NCI-H187 (cell line): ENCODE measurements around the gene MT1A.
"Not testable (repeated sequence)": the region's sequence is repeated elsewhere in the genome, so short reads cannot be mapped to it uniquely, and the experiment has no call there.

Experiments used
- DNase-seq, 2 experiments: peaks; one replicate each; lab custom pipeline; 2025; lab: John Stamatoyannopoulos, UW

MT1A gene

GRCh38 chr16:56610017-56610608 is 28.4 kb upstream of the MT1A start:
- no peak for DNase-seq

DNA sequence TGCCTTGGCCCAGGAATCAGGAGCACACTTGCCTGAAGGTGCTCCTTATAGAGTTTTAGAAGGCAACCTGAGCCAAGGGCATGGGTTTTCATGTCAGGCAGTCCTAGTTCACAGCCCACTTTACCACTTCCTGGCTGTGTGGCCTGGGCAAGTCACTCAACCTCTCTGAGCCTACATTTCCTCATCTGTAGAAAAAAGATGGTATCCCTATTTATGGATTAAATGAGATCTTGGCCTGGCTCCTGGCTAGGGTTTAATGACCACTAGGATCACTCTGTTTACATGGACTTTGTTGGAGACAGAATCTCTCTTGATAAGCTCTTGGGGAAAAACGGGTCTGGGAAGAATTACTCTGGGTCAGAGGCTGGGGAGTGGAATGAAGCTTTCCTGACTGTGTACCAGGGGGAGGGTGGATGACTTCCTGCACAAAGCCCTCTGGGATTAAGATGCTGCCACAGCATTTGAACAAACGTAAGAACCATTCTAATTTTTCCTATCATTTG is 27.8 kb upstream of the MT1A start:
- DNase-seq, result no peak

DNA sequence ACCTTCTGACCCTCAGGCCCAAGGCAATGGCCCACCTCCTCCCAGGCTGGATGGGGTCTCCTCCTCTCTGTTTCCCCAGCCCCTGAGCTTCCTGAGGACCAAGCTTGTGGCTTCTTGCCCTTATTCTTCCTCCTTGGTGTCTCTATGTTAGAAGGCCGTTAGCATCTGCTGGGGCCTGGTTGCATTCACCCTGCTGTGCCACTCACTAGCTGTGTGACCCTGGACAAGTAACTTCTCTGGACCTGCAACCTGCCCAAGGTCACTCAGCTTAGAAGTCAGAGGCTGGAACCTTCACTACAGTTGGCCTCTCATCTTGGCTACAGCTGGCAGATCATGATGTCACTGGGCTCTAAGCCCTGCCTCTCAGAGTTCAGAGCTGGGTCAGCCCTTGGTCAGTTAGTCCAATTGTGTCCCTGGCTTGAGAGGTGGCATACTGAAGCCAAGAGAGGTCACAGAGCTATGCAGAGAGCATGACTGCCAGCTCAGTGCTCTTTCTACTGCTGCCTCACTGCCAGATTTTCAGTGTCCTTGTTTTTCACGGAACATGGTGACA is 27.1 kb upstream of the MT1A start:
- DNase-seq, result no peak

DNA sequence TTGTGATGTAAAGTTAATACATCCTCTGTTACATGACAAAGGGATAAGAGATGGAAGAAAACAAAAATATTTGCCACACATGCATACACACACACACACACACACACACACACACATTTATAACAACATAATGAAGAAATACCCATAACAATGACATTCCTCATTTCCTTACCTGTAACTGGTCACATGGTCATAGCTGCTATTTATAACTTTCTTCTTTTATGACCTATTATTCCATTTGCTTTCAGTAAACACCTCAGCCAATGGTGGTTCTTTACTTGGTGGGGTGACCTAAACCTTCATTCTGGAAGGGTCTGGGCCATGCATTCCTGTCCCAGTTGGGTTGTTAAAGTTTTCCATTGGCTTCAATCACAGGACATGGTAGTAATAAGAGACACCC is 24.8 kb upstream of the MT1A start:
- no peak for DNase-seq

DNA sequence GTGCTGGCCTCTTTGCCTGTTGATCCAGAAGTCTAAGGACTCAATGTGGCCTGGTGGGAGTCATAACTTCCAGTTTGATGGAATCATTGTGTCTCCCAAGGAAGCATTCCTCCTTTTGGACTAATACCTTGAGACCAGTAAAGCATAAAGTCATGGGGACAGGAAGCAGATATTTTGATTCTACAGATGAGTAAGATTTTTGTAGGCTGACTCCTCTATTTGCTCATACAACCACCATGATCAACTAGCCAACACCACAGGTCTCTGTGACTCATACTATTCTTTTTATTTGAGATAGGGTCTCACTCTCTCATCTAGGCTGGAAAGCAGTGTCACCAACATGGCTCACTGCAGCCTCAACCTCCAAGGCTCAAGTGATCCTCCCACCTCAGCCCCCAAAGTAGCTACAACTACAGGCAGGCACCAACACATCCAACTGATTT is 23.9 kb upstream of the MT1A start:
- DNase-seq, result no peak

DNA sequence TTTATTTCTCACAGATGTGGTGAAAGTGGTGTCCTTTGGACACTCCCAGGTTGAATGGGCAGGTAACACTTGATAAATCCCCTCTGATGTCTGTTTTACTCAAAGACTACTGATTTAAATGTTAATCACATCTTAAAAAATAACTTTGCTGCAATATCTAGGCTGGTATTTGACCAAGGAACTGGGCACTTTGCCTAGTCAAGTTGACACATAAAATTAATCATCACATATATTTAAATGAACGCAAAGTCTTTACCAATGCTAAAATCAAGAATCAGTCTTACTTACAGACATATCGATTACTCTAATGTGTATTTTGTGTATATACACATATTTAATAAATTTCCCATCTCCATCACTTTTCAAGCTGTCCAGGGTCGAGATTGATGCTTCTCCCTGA is 23.1 kb upstream of the MT1A start:
- DNase-seq, result no peak

DNA sequence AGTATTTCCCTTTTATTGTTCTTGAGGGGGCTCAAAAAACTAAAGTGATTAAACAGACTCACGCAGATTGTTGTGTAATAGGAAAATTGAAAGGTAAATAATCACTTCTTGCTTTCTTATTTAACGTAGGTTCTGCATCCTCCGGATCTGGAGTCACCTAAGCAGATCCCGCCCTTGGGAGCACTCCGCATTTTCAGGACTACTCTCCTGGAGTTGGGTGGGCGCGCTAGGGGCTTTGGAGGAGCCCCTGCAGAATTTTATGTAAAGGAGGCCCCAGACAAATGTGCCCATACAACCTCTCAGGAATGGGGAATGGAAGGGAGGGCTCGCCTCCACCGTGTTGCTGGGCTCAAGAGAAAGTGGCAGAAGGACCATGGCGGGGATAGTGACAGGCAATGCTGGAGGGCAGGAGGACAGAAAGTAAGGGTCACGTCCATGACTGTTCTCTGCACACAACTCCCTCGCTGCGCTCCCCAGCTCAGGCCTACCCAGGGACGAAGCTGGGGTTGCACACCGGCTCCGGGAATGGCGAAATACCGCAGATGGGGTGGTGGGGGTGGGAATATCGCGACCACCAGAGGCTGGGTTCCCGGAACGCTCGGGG is 21.8 kb upstream of the MT1A start:
- no peak for DNase-seq

DNA sequence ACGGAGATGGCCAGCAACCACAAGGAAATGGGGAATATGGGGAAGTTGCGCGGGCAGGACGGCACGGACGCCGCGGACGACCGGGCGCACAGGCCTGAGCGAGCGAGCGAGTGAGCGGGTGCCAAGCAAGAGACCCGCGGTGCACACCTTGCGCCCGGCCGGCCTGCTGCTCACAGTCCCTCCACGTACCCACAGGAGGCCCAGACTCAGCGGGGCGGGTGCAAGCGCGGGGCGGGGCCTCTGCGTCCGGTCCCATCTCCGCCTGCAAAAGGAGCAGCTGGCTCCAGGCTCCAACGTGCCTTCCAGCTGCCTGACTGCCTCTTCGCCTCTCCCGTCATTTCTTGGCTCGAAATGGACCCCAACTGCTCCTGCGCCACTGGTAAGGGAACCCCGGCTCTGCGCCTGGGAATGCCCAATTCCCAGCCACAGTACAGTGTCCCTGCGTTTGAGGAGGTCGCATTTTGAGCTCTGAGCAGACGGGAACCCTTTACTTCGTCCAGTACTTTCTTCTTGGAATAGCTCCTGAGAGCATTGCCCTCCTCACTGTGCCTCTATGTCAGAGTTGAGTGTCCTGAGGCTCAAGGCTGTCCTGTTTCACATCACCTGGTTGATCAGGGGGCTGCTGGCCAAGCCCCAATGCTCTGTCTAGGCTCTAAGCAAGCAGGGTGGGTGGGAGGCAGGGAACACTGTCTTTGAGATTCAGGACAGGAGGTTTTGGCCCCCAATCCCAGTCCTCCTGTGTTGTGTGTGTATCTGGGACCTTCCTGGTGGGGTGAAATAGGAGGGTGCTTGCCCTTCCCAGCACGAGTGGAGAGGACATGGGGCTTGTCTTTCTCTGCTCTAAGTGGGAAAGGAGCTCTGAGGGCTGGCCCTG is 21.0 kb upstream of the MT1A start:
- DNase-seq, result no peak

DNA sequence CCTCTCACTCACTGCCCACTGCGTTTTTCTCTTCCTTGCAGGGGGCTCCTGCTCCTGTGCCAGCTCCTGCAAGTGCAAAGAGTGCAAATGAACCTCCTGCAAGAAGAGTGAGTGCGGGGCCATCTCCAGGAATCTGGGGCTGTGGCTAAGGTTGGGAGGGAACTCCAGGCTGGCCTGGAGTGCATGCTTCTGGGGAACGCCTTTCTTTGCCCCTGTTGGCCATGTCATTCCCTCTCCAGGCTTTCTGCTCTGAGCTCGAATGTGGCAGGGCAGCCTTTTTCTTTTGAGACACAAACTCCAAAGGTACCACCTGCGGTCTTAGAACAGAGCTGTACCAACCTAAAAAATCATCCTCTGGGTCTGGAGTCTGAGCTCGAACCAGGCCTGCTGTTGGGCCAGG is 20.3 kb upstream of the MT1A start:
- DNase-seq, result no peak

DNA sequence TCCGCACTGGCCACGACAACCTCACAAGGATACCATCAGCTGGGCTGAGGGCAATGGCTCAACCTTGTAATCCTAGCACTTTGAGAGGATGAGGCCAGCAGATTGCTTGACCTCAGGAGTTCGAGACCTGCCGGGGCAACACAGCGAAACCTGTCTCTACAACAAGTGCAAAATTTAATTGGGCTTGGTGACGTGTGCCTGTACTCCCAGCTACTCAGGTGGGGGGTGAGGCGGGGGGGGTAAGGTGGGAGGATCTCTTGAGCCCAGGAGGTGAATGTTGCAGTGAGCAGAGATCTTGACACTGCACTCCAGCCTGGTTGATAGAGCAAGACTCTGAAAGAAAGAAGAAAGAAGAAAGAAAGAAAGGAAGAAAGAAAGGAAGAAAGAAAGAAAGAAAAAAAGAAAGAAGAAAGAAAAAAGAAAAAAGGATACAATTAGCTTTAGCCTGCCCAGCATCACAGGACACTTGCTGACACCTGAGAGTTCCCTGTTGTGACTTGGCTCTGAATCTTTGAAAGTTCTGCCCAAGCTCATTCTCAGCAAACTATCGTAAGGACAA is 18.0 kb upstream of the MT1A start:
- DNase-seq, result no peak

GRCh38 chr16:56621665-56622445 is 16.6 kb upstream of the MT1A start:
- DNase-seq, result not testable (repeated sequence)

GRCh38 chr16:56623184-56623583 is 15.3 kb upstream of the MT1A start:
- not testable (repeated sequence) for DNase-seq

DNA sequence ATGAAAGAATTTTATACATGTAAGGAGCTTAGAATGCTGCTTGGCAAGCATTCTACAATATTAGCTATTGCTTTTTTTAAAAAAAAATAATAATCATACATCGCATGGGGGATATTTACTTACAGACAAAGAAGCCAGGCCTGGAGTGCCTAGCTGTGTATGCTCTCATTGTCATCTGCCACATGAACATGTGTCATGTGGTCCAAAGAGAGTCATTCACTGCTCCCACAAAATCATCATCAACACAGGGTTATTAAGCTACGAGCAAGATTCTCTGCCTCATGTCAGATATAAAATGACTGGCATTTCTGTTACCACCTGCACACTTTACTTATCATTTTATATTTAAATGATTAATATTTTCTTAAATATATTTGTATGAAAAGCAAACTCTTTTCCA is 14.8 kb upstream of the MT1A start:
- no peak for DNase-seq

GRCh38 chr16:56625140-56625942 is 13.1 kb upstream of the MT1A start, which contains the start of gene MT1E:
MT1E (plus strand) TSS chr16:56625781; CDS start chr16:56625852, 71 bp downstream.
- no peak for DNase-seq

DNA sequence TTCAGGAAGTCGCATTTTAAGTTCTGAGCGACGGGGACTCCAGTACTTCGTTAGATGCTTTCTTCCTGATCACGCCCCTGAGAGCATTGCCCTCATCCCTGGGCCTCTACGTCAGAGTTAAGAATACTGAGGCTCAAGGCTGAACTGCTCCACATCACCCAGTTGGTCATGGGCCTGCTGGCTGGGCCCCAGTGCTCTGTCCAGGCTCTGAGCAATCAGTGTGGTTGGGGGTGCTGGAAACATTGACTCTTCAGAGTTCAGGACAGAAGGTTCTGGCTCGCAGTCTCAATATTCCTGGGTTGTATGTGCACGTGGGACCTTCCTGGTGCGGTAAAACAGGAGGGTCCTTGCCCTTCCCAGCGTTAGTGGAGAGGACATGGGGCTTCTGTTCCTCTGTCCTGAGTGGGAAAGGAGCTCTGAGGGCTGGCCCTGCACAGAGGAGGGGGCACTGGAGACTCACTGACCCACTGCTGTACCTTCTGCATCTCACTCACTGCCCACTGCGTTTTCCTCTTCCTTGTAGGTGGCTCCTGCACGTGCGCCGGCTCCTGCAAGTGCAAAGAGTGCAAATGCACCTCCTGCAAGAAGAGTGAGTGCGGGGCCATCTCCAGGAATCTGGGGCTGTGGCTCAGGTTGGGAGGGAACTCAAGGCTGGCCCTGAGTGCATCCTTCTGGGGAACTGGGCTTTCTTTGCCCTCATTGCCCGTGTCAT is 12.4 kb upstream of the MT1A start:
- DNase-seq, result no peak

DNA sequence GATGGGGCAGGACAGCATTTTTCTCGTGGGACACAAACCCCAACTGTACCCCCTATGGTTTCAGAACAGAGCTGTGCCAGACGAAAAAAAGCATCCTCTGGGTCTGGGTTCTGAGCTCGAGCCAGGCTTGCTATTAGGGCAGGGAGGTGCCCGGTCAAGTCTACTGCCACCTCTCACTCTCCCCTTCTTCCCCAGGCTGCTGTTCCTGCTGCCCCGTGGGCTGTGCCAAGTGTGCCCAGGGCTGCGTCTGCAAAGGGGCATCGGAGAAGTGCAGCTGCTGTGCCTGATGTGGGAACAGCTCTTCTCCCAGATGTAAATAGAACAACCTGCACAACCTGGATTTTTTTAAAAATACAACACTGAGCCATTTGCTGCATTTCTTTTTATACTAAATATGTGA is 11.8 kb upstream of the MT1A start:
- DNase-seq, result no peak

DNA sequence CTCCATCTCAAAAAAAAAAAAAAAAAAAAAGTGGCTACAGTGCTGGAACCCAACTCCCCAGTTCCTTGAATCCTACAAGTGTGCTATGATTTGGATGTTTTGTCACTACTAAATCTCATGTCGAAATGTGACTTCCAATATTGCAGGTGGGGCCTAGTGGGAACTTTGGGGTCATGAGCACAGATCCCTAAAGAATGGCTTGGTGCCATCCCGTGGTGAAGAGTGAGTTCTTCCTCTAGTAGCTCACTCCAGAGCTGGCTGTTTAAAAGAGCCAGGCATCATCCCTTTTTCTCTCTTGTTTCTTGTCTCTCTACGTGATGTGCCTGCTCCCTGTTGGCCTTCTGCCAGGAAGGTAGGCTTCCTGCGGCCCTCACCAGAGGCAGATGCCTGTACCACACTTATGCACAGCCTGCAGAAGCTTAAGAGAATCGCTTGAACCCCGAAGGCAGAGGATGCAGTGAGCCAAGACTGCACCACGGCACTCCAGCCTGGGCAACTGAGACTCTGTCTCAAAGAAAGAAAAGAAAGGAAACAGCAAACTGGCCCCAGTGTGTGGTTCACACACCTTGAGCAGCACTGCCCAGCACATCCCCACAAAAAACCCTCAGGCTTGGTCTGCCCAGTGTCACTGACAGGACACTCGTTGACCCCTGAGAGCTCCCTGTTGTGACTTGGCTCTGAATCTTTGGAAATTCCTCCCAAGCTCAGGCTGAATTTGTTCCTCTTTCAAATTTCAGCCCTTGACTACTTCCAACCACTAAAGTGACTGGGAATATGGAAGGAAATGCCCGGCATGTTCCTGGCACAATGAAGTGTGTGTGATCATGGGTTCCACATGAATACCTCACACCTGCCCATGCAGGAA is 9.7 kb upstream of the MT1A start:
- DNase-seq, result no peak

GRCh38 chr16:56629531-56629930 is 8.9 kb upstream of the MT1A start:
- no peak for DNase-seq

- no peak for DNase-seq
These were observed 8.3 kb upstream of the MT1A start for GRCh38 chr16:56630134-56630533.
